ENCODE data around the gene TRA2A.

DNA sequence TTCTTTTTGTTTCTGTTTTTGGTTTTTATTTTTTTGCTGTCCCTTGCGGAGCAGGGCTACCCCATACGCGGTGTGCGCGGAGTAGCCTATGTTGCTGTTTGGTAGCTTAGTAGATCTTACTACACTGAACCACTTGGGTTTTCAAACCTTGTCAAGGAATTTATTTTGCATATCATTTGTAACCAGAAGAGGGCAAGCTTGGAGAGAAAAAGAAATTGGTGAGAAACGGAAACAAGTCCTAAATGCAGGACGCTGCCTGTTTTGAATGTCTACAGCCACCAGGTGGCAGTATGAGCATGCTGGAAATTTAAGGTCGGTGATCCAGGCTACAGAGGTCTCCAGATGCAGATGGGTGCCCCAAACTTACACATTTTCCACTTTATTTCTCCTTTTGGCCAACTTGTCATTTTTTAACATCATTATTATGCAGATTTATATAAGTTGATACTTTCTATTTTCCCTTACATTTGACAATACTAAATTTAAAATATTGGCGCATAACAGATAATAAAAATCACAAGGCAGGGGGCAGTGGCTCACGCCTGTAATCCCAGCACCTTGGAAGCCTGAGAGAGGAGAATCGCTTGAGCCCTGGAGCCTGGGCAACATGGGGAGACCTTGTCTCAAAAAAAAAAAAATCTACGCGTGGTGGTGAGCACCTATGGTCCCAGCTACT is 15.3 kb upstream of the TRA2A start:
- TF ChIP-seq POLR2A (IDR thresholded peaks at IDR 0.05), result no peak
- TF ChIP-seq, protein P1, sequence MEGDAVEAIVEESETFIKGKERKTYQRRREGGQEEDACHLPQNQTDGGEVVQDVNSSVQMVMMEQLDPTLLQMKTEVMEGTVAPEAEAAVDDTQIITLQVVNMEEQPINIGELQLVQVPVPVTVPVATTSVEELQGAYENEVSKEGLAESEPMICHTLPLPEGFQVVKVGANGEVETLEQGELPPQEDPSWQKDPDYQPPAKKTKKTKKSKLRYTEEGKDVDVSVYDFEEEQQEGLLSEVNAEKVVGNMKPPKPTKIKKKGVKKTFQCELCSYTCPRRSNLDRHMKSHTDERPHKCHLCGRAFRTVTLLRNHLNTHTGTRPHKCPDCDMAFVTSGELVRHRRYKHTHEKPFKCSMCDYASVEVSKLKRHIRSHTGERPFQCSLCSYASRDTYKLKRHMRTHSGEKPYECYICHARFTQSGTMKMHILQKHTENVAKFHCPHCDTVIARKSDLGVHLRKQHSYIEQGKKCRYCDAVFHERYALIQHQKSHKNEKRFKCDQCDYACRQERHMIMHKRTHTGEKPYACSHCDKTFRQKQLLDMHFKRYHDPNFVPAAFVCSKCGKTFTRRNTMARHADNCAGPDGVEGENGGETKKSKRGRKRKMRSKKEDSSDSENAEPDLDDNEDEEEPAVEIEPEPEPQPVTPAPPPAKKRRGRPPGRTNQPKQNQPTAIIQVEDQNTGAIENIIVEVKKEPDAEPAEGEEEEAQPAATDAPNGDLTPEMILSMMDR (IDR thresholded peaks at IDR 0.05), result peak; percentile 91 to 98 (median 96)
